Hippocampal formation (tissue), 2 donors: ENCODE measurements around the gene PPIL6.
"Not testable (repeated sequence)": the region's sequence is repeated elsewhere in the genome, so short reads cannot be mapped to it uniquely, and the experiment has no call there.

ENCODE experiments used
- DNase-seq, 2 donors: peaks; one replicate each; lab custom pipeline; 2025; lab: John Stamatoyannopoulos, UW

The PPIL6 gene

GRCh38 chr6:109393886-109394281, 46.5 kb downstream of the PPIL6 start:
- DNase-seq = no peak

DNA sequence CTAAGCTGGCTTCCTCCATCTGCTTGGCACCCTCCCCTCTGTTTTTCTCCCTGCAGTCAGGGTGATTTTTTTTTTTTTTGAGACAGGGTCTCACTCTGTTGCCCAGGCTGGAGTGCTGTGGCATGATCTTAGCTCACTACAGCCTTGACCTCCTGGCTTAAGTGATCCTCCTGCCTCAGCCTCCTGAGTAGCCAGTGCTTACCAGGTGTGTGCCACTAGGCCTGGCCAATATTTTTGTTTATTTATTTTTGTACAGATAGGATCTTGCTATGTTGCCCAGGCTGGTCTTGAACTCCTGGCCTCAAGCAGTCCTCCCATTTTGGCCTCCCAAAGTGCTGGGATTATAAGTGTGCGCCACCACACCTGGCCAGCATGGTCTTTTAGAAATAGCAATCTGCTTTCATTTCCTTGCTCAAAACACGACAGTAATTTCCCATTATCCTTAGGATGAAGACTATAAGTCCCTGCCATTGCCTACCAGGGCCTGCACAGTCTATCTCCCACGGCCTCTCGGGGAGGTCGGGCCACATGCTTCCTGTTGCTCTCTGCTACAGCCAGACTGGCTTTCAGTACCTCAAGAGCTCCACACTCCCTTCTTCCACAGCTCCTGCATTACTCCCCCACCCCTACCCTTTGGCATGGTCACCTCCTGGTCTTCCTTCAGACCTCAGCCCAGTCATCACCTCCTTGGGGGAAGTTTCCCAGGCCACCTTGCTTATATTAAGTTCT, 47.1 kb downstream of the PPIL6 start:
- no peak for DNase-seq

DNA sequence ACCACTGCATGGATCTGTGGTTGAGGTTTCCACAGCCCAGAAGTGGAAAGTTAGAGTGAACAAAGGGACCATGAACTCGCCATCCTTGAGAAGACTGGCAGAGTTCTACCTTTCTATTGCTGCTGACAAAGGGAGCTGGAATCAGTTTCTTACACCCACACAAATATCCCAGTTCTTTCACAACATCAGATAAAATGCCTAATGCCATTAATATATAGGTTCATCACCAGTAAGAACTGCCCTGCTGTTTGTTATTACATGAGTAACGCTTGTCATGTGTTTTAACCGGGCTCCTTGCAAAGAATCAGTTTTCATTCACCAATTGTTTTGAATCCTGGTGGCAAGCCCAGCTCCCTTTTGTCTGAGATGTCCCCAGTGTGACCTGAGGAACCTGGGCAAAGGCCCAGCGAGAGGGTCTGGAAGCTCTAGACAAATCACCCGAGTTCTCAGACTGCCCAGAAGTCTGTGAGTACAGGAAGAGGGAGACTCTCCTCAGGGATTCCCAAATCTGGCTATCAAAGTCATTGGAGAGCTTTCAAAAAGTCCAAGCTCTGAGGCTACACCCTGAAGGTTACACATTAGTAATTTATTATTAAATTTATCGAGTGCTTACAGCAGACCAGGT, 50.7 kb downstream of the PPIL6 start:
- no peak for DNase-seq

GRCh38 chr6:109388265-109388664, 52.2 kb downstream of the PPIL6 start:
- DNase-seq = no peak

- DNase-seq = no peak
Measured at GRCh38 chr6:109383438-109383940, 56.9 kb downstream of the PPIL6 start.

DNA sequence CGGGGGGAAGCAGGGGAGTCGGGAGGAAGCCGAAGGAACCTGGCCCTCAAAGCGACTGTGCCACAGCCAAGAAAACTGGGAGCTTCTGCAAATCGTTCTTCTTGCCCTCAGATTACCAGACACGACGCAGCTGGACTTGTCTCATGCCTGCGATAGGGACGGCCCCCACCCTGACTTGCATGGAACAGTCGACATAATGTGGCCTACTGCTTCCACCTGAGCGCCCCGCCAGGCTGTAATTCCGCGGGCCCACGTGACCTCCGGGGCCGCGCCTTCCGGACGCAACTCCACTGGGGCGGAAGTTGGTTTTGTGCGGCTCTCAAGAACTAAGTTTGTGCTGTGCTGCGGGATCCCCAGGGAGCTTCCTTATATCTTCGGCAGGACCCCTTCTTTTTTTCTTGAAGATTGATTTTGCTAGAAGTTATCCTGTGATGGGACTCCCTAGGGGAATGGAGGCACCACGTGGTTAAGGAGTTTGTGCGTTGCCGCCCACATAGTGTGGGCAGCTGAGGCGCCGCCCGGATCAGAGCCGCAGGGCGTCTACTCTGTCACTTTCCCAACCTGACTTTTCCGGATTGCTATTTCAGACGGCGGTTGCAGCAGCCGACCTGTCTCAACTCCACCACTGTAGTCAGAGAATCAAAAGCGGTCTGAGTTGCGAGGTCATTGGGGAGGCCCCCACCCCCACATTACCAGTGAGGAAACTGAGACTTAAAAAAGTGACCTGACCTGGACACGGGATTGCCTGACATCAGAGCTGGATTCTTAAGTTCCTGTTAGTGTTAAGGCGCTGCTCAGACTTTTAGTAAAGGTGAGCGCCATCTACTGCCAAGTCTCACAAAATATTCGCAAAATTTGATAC, 57.6 kb downstream of the PPIL6 start:
- peak; percentile 91 to 95 for DNase-seq

DNA sequence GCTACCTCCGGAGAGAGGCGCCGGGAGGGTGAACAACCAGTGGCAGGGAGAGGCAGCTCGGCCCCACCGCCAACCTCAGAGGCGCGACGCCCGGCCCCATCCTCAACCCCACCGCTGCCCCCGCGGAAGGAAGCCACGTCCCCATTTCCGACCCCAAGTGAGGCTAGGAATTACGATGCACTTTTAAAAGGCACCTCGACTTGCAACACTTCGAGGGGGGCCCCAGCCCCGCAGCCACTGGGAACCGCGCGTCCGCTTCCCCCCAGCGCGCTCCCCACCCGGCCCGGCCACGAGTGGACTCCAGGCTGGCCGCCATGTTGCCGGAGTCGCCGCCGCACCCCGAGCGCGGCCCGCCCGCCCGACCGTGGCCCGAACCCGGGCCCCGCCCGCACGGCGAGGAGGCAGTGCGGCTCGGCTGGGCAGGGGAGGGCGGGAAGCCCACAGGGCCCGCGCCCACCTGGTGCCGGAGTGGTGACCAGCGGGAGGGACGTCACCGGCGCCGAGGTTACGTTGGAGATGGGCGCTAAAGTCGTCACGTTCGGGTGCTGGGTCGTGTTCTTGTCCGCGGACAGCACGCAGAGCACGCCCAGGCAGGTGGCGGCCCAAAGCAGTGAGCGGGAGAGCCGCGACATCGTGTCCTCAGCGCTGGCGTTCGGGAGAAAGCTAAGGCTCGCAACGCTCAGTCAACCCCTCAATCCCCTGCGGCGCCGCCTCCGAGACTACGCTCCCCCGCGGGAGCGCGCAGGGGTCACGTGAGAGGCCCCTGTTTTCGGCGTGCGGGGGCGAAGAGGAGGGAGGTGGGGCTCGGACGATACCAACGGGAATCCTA, 58.5 kb downstream of the PPIL6 start, which contains the start of gene CD164:
TSS of gene CD164 (minus strand) at position 721 of the 829 bp plus-strand sequence. CDS start at position 632, 89 bp downstream.
- peak; percentile 91 to 95 for DNase-seq

GRCh38 chr6:109381061-109381746, 59.2 kb downstream of the PPIL6 start:
- no peak for DNase-seq

GRCh38 chr6:109379711-109380110, 60.7 kb downstream of the PPIL6 start:
- no peak for DNase-seq

- DNase-seq = no peak
Measured at GRCh38 chr6:109377717-109378116, 62.7 kb downstream of the PPIL6 start.

DNA sequence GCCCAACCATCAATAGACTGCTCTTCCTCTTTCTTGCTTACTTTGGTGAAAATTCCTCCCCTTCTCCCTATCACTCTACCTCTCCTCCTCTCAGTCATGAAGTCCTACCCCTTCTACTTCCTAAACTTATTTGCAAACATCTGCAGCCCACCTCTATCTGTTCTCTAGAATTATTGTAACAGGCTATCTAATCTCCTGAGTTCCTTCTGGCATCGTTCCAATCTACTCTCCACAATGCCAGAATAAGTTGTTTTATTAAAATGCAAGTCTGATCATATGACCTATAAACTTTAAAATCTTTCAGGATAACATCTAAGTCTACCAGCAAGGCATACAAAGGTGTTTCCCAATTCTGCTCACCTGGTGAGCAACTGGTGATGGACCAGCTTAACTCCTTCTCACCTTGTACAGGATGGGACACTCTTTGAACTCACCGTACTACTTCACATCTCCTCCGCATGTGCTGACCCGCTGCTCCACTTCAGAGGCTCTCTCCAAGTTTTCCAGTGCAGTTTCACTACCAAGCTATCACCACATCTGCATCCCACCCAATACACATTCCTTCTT, 66.0 kb downstream of the PPIL6 start:
- no peak for DNase-seq

DNA sequence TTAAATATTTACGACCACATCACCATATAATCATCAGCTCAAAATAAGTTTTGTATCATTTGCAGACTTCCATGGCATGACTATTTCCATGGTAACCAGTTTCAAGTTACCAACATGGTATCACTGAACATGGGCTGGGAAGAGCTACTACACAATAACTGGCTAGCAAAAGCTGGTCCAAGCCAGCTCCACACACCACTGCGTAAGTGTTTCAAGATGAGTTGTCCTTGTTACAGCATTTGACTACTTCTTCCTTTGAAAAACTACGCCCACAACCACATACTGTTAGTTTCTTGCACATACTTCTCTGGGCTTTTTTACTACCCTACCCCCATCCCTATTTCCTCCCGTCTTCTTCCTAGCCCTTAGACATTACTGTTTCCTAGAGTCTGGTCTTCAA, 66.7 kb downstream of the PPIL6 start:
- no peak for DNase-seq

- DNase-seq = no peak
Measured at GRCh38 chr6:109373331-109373730, 67.1 kb downstream of the PPIL6 start.

- no peak for DNase-seq
Measured at GRCh38 chr6:109372130-109372529, 68.3 kb downstream of the PPIL6 start.

DNA sequence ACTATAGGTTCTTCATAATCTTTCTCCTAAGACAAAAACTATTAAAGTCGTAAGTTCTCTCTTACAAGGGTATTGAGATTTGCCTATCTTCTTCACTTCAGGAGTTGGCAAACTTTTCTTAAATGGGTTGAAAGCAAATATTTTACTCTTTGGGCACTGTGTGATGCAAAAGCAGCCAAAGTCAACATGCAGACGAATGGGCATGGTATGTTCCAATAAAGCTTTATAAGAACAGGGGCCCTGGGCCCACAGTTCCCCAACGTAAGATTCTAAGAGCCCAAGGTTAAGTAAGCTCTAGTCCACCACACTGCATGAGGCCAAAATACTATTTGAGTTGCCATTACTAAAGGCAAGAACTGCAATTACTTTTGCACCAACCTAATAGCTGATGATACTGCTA, 69.6 kb downstream of the PPIL6 start:
- no peak for DNase-seq

GRCh38 chr6:109370336-109370735, 70.1 kb downstream of the PPIL6 start:
- DNase-seq = no peak

GRCh38 chr6:109369728-109370127, 70.7 kb downstream of the PPIL6 start:
- DNase-seq = no peak

DNA sequence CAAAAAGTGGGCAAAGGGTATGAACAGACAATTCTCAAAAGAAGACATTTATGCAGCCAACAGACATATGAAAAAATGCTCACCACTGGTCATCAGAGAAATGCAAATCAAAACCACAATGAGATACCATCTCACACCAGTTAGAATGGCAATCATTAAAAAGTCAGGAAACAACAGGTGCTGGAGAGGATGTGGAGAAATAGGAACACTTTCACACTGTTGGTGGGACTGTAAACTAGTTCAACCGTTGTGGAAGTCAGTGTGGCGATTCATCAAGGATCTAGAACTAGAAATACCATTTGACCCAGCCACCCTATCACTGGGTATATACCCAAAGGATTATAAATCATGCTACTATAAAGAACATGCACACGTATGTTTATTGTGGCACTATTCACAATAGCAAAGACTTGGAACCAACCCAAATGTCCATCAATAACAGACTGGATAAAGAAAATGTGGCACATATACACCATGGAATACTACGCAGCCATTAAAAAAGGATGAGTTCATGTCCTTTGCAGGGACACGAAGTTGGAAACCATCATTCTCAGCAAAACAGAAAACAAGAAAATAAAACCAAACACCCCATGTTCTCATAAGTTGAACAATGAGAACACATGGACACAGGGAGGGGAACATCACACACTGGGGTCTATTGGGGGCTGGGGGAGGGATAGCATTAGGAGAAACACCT, 75.9 kb downstream of the PPIL6 start:
- DNase-seq = not testable (repeated sequence)

DNA sequence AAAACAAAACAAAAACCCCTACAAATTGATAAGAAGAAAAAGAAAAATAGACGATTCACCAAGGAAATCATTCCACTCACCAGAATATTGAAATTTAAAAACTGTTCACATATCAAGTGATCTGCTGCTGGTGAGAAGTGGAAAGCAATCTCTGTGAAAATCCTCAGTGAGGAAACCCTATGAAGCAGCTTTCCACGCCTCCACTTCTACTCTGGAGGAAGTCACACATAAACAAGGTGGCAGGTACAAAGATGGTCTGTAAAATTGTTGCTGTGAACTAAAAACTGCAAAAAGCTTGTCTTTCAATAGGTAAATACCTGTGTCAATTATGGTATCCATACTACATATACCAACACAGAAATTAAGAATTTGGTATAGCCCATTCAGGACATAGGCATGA, 76.7 kb downstream of the PPIL6 start:
- DNase-seq = no peak
